GM06990 (cell line): ENCODE data around the gene CDKL4.

Source experiments
- DNase-seq: peaks from one replicate; pipeline ENCODE4 v3.0.0-alpha.2; 2011; ENCODE audit not compliant: insufficient read length; ENCODE audit errors: extremely low read depth
- H3K27me3 ChIP-seq: replicated peaks from 2 replicates; pipeline ENCODE4 v1.6.0; 2011; ENCODE audit warnings: low read length; ENCODE audit not compliant: control insufficient read depth, insufficient read depth
- H3K36me3 ChIP-seq: 2 replicates; pipeline ENCODE4 v1.5.1; 2011; ENCODE audit warnings: low read length; ENCODE audit not compliant: control insufficient read depth, insufficient read depth
- H3K4me3 ChIP-seq: replicated peaks from 2 replicates; pipeline ENCODE4 v1.5.1; 2011; ENCODE audit warnings: low read depth, mild to moderate bottlenecking, control low read depth, low read length
- CTCF ChIP-seq: IDR thresholded peaks from 2 replicates; pipeline ENCODE4 v1.5.1; 2011; ENCODE audit warnings: low read length, control low read depth, mild to moderate bottlenecking, inconsistent platforms; ENCODE audit not compliant: insufficient read depth, poor library complexity, severe bottlenecking

Gene CDKL4

GRCh38 chr2:39183673-39184072, 60.1 kb downstream of the CDKL4 start:
- Histone ChIP-seq H3K36me3 (no peaks in the 10 kb centered on the region), H3K4me3 (no peak overlapping the region), H3K27me3 (no peaks in the 10 kb centered on the region)
- no peak for DNase-seq
- TF ChIP-seq CTCF: no peak

- no peak for TF ChIP-seq CTCF
- Histone ChIP-seq H3K36me3 (no peaks in the 10 kb centered on the region), H3K4me3 (no peak overlapping the region), H3K27me3 (no peaks in the 10 kb centered on the region)
- DNase-seq: no peak
Observed at GRCh38 chr2:39181297-39181696, 62.5 kb downstream of the CDKL4 start.

- no peaks in the 10 kb centered on the region for H3K36me3 ChIP-seq
- no peak overlapping the region for H3K4me3 ChIP-seq
- TF ChIP-seq CTCF: no peak
- H3K27me3 ChIP-seq: no peaks in the 10 kb centered on the region
- no peak for DNase-seq
Observed at GRCh38 chr2:39179974-39180960, 63.5 kb downstream of the CDKL4 start.

GRCh38 chr2:39178756-39179155, 65.0 kb downstream of the CDKL4 start:
- no peaks in the 10 kb centered on the region for H3K27me3 ChIP-seq
- no peaks in the 10 kb centered on the region for H3K36me3 ChIP-seq
- no peak overlapping the region for H3K4me3 ChIP-seq
- no peak for TF ChIP-seq CTCF
- DNase-seq: no peak

GRCh38 chr2:39176997-39177396, 66.8 kb downstream of the CDKL4 start:
- Histone ChIP-seq H3K36me3 (no peaks in the 10 kb centered on the region), H3K27me3 (no peaks in the 10 kb centered on the region), H3K4me3 (no peak overlapping the region)
- DNase-seq: no peak
- TF ChIP-seq CTCF: no peak
